Stimulated activated CD8-positive, alpha-beta memory T cell treated with anti-CD3 and anti-CD28 coated beads, Interleukin-15, amount 100 ng/mL, for 24 hours (primary cell): ENCODE results near the gene LGALS7B.
"Not testable (repeated sequence)": the region's sequence is repeated elsewhere in the genome, so short reads cannot be mapped to it uniquely, and the experiment has no call there.

Experiments
- DNase-seq: peaks from one replicate; pipeline ENCODE4 v3.0.0-alpha.2; 2020; ENCODE audit warnings: low read depth

LGALS7B gene

DNA sequence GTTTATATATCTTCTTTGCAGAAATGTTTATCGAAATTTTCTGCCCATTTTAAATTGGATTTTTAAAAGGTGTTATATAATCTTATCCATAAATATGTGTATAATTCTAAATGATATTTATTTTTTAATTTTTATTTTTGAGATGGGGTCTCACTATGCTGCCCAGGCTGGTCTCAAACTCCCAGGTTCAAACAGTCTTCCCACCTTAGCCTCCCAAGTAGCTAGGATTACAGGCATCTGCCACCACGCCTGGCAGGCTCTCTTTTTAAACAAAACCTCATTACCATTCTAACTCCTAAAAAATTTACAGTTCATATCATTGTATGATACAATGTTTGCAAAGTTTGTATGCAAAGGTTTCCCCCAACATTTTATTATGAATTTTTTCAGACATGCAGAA is 7.2 kb downstream of the LGALS7B start:
- DNase-seq, result no peak

DNA sequence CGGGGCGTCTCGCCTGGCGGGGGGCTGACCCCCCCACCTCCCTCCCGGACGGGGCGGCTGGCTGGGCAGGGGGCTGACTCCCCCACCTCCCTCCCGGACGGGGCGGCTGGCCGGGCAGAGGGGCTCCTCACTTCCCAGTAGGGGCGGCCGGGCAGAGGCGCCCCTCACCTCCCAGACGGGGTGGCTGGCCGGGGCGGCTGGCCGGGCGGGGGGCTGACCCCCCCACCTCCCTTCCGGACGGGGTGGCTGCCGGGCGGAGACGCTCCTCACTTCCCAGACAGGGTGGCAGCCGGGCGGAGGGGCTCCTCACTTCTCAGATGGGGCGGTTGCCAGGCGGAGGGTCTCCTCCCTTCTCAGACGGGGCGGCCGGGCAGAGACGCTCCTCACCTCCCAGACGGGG is 8.8 kb downstream of the LGALS7B start:
- DNase-seq, result not testable (repeated sequence)

- DNase-seq, result no peak
Measured at GRCh38 chr19:38799104-38799503, 10.1 kb downstream of the LGALS7B start.

DNA sequence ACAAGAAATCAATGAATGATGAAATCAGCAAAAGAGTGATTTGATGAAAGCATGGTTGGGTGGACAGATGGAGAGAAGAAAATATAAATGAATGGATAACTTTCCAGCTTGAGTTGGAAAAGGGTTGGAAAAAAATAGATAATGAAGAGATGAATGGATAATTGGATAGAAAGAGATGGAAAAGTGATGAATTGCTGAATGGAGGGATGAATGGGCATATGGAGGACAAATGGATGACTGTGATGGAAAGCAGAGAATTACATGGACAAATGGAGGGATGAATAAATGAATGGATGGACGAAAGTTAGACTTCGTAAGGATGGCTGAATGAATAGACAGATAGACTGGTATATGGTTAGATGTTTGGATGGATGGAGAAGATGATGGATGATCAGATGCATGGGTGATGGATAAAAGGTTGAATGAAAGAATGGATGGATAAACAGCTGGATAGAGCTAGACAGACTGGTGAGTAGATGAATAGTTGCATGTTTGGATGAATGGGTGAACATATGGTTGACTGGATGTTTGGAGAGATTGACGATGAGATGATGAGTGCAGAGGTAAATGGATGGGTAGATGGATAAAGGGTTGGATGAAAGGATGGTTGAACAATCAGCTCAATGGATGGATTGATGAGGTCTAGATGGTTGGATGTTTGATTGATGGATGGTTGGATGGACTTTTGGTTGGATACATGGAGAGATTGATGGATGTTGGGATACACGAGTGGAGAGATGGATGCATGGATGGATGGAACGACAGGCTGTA is 11.8 kb downstream of the LGALS7B start:
- DNase-seq, result no peak

DNA sequence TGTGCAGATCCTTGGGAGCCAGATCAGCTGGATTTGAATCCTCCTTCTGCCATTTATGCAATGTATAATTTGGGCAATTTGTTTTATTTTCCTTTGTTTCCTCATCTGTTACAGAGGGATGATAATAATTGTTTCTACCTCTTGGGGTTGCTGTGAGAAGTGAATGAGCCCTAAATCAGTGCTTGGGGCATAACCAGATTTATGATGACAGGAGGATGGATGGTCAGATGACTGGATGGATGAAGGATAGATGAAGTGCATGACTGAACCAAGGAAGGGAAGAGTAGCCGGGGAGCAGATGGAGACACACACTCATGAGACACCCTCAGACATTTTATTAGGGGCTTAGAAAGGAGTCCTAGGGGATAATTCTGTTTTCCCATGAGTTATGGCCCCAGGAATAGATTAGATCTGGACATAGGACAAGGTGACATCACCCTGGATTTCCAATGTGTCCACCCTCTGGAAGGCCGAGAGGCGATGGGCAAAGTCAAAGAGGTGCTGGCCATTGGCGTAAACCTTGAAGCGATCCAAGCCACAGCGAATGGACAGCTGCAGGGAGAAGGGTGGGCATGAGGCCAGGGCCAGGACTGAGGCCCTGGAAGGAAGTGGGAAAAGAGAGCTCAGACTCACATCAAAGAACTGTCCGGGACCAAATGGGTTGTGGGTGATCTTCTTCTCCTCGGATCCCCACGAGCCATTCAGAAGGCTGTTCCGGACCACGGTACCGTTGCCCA is 12.5 kb downstream of the LGALS7B start:
- DNase-seq, result no peak

- DNase-seq, result no peak
Measured at GRCh38 chr19:38803543-38803942, 14.5 kb downstream of the LGALS7B start.

DNA sequence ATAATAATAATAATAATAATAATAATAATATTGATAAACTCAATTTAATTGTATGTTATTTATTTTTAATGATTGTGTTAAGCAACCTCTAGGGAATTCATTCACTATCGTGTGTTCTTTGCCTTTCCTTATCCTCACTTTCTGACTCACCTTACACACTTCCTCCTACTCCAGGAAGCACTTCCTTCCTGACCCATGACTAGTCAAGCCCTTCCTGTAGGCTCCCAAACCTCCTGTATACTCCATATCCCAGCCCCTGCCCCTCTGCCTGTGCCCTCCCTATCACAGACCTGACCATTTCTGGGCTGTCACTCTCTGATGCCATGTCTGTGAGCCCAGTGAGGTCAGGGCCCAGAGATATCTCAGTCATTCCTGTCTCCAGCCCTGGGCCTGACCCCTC is 16.2 kb downstream of the LGALS7B start:
- no peak for DNase-seq

GRCh38 chr19:38806371-38806770 is 17.4 kb downstream of the LGALS7B start:
- no peak for DNase-seq

DNA sequence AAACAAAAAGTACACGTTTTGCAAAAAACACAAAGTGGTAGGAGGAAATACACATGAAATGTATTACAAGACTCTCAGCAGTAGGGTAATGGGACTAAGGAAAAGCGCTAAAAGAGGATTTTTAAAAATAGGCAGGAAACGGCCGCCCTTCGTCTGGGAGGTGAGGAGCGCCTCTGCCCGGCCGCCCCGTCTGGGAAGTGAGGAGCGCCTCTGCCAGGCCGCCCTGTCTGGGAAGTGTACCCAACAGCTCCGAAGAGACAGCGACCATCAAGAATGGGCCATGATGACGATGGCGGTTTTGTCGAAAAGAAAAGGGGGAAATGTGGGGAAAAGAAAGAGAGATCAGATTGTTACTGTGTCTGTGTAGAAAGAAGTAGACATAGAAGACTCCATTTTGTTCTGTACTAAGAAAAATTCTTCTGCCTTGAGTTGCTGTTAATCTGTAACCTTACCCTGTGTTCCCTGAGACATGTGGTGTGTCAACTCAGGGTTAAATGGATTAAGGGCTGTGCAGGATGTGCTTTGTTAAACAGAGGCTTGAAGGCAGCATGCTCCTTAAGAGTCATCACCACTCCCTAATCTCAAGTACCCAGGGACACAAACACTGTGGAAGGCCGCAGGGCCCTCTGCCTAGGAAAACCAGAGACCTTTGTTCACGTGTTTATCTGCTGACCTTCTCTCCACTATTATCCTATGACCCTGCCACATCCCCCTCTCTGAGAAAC is 18.5 kb downstream of the LGALS7B start:
- not testable (repeated sequence) for DNase-seq

- no peak for DNase-seq
Measured at GRCh38 chr19:38808741-38809140, 19.7 kb downstream of the LGALS7B start.

DNA sequence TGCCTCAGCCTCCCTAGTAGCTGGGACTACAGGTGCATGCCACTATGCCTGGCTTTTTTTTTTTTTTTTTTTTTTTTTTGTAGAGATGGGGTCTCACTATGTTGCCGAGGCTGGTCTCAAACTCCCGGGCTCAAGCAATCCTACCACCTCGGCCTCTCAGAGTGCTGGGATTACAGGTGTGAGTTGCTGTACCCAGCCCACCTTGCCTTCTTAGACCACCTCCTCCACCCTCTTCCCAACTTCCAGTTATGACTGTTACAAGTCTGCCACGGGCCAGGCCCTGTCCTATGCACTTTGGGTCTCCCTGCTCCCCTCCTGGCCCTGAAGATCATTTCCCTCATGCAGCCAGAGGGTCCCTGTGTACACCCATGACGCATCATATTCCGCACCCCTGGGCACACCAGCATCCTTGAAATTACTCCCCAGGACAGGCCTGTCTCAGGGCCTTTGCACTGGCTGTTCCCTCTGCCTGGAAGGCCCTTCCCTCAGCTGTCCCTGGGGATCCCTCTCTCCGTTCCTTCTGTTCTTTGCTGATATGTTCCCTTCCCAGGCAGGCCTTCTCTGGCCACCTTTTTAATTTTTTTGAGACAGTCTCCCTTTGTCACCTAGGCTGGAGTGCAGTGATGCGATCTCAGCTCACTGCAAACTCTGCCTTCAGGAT is 20.7 kb downstream of the LGALS7B start:
- DNase-seq, result no peak

DNA sequence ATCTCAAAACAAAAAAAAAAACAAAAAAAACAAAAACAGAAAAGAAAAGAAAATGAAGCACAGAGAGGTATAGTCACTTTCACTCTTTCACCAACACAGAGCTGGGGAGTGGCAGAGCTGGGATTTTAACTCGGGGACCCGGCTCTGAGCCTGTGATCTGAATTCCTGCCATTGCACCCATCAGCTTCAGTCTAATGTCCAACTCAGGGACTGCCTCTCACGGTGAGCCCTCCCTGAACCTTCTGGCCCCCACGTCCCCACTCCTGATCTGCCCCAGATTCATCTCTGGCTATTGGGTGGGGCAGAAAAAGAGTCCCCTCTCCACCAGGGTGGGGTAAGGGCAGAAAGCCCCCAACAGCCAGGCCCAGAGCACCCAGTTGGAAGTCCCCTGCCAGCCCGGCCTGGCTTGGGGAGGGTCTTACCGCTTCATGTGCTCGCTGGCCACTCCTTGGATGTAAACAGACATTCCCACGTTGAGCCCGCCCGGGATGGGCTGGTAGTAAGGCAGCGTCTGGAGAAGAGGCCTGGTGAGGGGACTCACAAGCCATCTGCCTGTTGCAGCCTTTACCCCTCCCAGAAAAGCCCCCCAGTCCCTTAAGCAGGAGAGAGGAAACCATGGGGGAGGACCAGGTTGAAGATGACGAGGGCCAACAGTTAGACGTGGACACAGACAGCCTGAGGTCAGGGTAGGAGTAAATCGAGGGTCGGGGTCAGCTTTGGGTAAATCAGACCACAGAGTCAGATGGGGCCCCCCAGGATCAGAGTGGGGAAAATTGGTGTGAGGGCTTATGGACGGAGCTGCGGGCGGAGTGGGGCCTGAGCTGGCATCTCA is 23.2 kb downstream of the LGALS7B start:
- DNase-seq, result no peak

DNA sequence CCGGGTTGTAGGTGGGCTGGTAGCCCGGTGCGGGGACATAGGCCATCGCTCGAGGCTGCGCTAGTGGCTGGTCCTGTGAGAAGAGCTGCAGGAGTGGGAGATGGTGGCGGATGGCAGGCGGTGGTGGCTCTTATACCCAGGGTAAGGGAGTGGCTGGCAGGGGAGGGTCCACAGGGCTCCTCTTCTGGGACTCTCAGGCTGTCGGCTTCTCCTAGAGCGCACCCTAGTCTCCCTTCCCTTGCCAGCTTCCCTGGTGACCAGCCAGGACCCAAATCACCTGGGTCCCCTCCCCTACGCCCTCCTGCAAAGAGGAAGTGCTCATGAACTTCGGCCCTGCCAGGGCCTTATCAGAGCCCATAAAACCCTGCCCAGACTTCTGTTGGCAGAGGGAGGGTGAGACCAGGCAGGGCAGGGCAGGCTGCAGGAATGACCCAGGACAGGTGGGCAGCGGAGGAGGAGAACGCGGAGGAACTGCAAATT is 23.9 kb downstream of the LGALS7B start, which contains the start of gene LGALS4:
TSS of gene LGALS4 (minus strand) at position 105 of the 480 bp plus-strand sequence. CDS start at position 46, 59 bp downstream.
- DNase-seq, result no peak

- no peak for DNase-seq
Measured at GRCh38 chr19:38813323-38813722, 24.3 kb downstream of the LGALS7B start.

DNA sequence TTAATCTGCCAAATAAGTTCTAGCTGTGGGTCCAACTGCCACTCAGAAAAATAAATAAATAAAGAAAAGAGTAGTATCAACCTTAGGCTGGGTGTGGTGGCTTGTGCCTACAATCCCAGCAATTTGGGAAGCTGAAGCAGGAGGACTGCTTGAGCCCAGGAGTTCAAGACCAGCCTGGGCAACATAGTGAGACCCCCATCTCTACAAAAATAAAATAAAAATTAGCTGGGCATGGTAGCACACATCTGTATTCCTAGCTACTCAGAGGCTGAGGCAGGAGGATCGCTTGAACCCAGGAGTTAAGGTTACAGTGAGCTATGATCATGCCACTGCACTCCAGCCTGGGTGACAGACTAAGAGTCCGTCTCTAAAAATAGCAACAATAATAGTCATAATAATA is 24.9 kb downstream of the LGALS7B start:
- DNase-seq, result not testable (repeated sequence)

DNA sequence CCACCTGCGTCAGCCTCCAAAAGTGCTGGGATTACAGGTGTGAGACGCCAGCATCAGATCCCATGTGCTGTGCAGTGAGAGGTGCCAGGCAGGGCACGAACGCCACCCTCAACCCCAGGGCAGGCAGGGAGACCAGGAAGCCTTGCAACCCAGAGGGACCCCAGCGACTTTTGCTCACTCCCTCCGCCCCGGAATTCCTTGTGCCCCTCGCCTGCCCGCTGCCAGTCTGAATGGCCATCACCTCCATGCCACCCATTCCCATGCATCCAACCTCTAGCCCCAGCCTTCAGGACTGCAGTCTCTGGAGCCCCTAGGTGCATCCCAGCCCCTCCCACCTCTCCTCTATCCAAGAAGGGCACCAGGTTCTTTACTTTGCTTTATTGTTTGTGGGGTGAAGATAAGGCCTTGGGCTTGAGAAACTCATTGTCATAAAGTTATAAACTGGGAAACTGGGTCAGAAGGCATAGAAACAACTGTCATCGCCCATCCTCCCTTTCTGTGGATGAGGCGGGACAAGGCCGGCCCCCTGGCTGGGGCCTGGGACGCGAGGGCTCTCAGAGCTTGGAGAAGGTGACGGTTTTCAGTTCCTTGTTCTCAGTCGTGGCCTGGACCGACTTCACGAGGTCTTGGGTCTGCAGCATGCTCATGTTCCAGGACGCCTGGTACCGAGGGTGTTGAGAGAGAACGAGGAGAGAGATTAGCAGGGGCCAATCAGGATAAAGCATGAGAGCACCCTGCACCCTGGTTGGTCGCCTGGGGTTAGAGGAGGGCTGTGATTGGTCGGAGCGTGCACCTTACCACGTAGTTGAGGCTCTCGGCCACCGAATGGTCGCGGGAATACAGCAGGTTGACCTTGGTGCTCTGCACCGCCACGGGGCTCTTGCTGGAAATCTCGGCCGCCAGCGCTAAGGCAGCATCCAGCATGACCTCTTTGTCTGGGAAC is 26.3 kb downstream of the LGALS7B start:
- no peak for DNase-seq

- no peak for DNase-seq
Measured at GRCh38 chr19:38816131-38816750, 27.2 kb downstream of the LGALS7B start.

DNA sequence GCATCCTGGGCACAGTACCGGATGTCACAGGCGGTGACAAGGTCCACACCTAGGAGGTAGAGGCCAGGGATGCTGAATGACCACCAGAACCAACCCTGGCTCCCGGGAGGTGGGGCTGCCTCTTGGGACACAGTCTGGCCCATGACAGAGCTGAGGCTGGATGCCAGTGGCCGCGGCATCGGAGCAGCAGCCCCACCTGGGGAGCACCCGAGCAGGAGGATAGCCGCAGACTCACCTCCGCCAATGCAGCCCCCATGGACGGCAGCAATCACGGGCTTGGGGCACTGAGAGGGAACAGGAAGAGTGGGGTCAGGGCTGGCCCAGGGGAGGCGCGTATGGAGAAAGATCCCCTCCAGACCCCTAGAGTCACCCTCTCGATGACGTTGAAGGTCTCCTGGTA is 28.1 kb downstream of the LGALS7B start:
- no peak for DNase-seq

DNA sequence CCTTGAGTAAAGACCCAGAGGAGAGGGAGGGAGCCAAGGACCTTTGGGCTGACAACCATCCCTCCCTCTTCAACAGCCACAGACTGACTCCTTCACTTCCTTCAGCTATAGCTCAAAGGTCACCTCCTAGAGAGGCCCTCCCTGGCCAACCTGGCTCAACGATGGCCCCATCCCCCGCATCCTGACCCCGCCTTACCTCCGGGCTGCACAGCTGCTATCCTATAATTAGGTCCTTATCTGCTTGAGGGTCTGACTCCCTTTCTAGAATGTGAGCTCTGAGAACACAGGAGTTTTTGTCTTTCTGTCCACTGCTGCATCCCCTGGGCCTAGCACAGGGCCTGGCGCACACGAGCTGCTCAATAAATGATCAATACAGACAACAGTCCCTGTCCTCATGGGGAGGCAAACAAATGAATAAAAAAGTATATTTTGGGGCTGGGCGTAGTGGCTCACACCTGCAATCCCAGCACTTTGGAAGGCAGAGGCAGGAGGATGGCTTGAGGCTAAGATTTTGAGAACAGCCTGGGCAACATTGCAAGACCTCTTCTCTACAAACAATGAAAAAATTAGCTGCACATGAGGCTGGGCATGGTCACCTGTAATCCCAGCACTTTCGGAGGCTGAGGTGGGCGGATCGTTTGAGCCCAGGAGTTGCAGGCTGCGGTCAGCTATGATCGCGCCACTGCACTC is 30.4 kb downstream of the LGALS7B start:
- no peak for DNase-seq
